Mucosa of descending colon (tissue), 3 donors: ENCODE data around the gene BCAM. TPM values are rescaled to one million over a fixed set of nuclear protein-coding genes. Genes with fewer than 3 reads are reported as not detected.

Source experiments
- ATAC-seq: fragments of 200-7000 bp; cut with Tn5 transposase; one replicate; pipeline ENCODE4 v1.9.1; 2020; ENCODE audit warnings: mild to moderate bottlenecking, moderate library complexity
- DNase-seq, 3 donors: peaks; one replicate each; pipeline ENCODE4 v3.0.0-alpha.2; 2020
- H3K36me3 ChIP-seq: fragments of 200-600 bp; one replicate; pipeline ENCODE4 v1.8.0; 2021; ENCODE audit warnings: low read depth, mild to moderate bottlenecking
- H3K4me1 ChIP-seq: fragments of 200-600 bp; one replicate; pipeline ENCODE4 v1.8.0; 2021; ENCODE audit warnings: low read depth, mild to moderate bottlenecking
- H3K4me3 ChIP-seq: fragments of 200-600 bp; one replicate; pipeline ENCODE4 v1.8.0; 2021; ENCODE audit warnings: mild to moderate bottlenecking
- H3K9me3 ChIP-seq: fragments of 200-600 bp; one replicate; pipeline ENCODE4 v1.8.0; 2021; ENCODE audit warnings: mild to moderate bottlenecking
- intact Hi-C, 2 donors: fragments of 100-400 bp; cut with DNase I in 1 of 2; cut with micrococcal nuclease in 1 of 2; formaldehyde crosslinking; loops; one replicate each; pipeline versions ENCODE4 v1.11.0 to v1.11.1; 2022; cut with DNase I, micrococcal nuclease
- total RNA-seq, 3 donors: library from RNA; stranded (reverse); fragmentation: NEBNext Ultra II Directional in 2 of 3; extraction: Animal tissue kit (Norgen Biotek cat#: 25700) in 2 of 3; gene quantifications; one replicate each; pipeline versions ENCODE4 v1.2.1 to v1.2.4, GENCODE V29; 2021 to 2023
- TF ChIP-seq, protein P1 (sequence below): fragments of 200-600 bp; IDR thresholded peaks from one replicate; pipeline ENCODE4 v1.8.0; 2022; ENCODE audit warnings: antibody characterized with exemption, mild to moderate bottlenecking
- donor health status: DM: no; HTN: no; CAD: no; lungs with moderate emphysema.
- donor health status: DM: no; HTN: no; CAD: no.
- donor health status: DM: no; HTN: yes; CAD: no.

Gene BCAM
- total RNA-seq, 3 donors from 2014 or later, result 16.3 to 25.1 (median 20.3) TPM

DNA sequence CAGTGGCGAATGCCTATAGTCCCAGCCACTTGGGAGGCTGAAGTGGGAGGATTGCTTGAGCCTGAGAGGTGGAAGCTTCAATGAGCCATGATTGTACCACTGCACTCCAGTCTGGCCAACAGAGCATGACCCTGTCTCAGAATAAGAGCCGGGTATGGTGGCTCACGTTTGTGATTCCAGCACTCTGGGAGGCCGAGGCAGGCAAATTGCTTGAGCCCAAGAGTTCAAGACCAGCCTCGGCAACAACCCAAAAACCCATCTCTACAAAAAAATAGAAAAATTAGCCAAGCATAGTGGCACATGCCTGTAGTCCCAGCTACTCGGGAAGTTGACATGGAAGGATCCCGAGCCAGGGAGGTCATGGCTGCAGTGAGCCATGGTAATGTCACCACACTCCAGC lies 31.9 kb downstream of the BCAM start:
- no peak for DNase-seq
- Histone ChIP-seq H3K36me3 (no peaks in the 10 kb centered on the region), H3K9me3 (no peaks in the 10 kb centered on the region), H3K4me1 (peaks cover 10% of the 10 kb centered on the region), H3K4me3 (no peak overlapping the region)
- TF ChIP-seq, protein P1, sequence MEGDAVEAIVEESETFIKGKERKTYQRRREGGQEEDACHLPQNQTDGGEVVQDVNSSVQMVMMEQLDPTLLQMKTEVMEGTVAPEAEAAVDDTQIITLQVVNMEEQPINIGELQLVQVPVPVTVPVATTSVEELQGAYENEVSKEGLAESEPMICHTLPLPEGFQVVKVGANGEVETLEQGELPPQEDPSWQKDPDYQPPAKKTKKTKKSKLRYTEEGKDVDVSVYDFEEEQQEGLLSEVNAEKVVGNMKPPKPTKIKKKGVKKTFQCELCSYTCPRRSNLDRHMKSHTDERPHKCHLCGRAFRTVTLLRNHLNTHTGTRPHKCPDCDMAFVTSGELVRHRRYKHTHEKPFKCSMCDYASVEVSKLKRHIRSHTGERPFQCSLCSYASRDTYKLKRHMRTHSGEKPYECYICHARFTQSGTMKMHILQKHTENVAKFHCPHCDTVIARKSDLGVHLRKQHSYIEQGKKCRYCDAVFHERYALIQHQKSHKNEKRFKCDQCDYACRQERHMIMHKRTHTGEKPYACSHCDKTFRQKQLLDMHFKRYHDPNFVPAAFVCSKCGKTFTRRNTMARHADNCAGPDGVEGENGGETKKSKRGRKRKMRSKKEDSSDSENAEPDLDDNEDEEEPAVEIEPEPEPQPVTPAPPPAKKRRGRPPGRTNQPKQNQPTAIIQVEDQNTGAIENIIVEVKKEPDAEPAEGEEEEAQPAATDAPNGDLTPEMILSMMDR, result no peak
- intact Hi-C loops, result loop anchor here in 1 of 2 donors (5.0 kb wide), 1 partner anchor 54 kb away; no protein-coding TSS in a partner anchor
- ATAC-seq, result no peak

GRCh38 chr19:44841231-44841630 lies 32.3 kb downstream of the BCAM start:
- Histone ChIP-seq H3K36me3 (no peaks in the 10 kb centered on the region), H3K4me1 (peaks cover 10% of the 10 kb centered on the region), H3K4me3 (no peak overlapping the region), H3K9me3 (no peaks in the 10 kb centered on the region)
- TF ChIP-seq, protein P1, result no peak
- ATAC-seq (no peak), DNase-seq (no peak)
- intact Hi-C loops, result loop anchor here in 1 of 2 donors (5.0 kb wide), 1 partner anchor 54 kb away; no protein-coding TSS in a partner anchor

- intact Hi-C loops, result no loop called here
- ATAC-seq (no peak), DNase-seq (peak in 1 of 3 donors; percentile 69)
- Histone ChIP-seq H3K4me3 (no peak overlapping the region), H3K36me3 (no peaks in the 10 kb centered on the region), H3K9me3 (no peaks in the 10 kb centered on the region), H3K4me1 (peaks cover 22% of the 10 kb centered on the region)
- TF ChIP-seq, protein P1, result no peak
Observed at GRCh38 chr19:44845286-44845611, 36.3 kb downstream of the BCAM start.

DNA sequence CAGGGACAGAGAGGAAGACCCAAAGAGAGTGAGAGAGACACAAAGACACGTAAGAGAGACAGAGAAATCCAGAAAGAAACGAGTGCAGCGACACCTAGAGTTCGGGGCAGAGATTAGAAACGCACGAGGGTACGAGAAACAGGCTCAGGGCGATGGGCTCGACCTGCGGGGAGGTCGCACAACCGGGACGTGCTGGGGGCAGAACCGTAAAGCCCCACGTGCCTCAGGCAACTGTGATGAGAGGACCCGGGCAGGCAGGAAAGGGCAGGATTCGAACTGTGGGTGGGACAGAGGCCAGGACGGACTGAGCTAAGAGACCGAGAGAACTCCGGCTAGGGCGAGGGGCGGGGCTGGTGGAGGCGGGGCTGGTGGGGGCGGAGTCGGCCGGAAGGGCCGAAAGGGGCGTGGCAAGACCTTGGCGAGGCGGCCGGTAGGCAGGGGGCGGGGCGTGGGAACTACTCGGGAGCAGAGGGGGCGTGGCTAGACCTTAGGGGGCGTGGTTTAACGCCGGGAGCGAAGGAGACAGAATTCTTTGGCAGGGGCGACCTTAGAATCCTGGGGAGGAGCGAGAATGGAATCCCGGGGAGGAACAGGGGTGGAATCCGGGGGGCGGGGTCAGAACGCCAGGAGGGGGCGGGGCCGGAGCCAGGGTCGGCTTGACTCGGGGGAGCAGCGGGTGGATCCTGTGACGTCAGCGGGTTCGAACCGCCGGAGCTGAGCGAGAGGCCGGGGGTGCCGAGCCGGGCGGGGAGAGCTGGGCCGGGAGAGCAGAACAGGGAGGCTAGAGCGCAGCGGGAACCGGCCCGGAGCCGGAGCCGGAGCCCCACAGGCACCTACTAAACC lies 36.9 kb downstream of the BCAM start, which contains the start of gene NECTIN2:
NECTIN2 (plus strand) TSS at position 686 of the 843 bp plus-strand sequence. CDS start 229 bp downstream, outside the sequence.
- Histone ChIP-seq H3K36me3 (no peaks in the 10 kb centered on the region), H3K4me1 (peaks cover 22% of the 10 kb centered on the region), H3K9me3 (no peaks in the 10 kb centered on the region), H3K4me3 (peak within 1 kb of the TSS; percentile 93)
- ATAC-seq (peak; percentile 87), DNase-seq (peak; percentile 98 to 100 (median 100))
- intact Hi-C loops, result no loop called here
- TF ChIP-seq, protein P1, result peak; percentile 22

- ATAC-seq (no peak), DNase-seq (peak; percentile 64 to 70 (median 68))
- H3K36me3 ChIP-seq, result no peaks in the 10 kb centered on the region
- TF ChIP-seq, protein P1, result no peak
- H3K9me3 ChIP-seq, result no peaks in the 10 kb centered on the region
- intact Hi-C loops, result no loop called here
- H3K4me3 ChIP-seq, result peak overlapping the region; percentile 93
- peaks cover 22% of the 10 kb centered on the region for H3K4me1 ChIP-seq
Observed at GRCh38 chr19:44846455-44847143, 37.7 kb downstream of the BCAM start.
